Tibial artery (tissue), 4 donors: ENCODE results near the gene NAT8L.
A peak's percentile ranks its signal among the peaks of the same experiment; 100 is the strongest.

Experiments
- DNase-seq, 2 donors: peaks; one replicate each; pipeline ENCODE4 v3.0.0-alpha.2; 2019
- H3K27ac ChIP-seq, 2 donors: fragments of 200-600 bp; sonication (generic) in 1 of 2; 1 replicate in 1 of 2; 2 replicates in 1 of 2; pipeline ENCODE4 v1.5.1; 2018 to 2019; ENCODE audit warnings: mild to moderate bottlenecking in 1 of 2
- H3K27me3 ChIP-seq, 2 donors: fragments of 200-600 bp; sonication (generic) in 1 of 2; one replicate each; pipeline versions ENCODE4 v1.5.1 to v1.6.0; 2016 to 2019
- H3K36me3 ChIP-seq, 3 donors: fragments of 200-600 bp; sonication (generic) in 2 of 3; one replicate each; pipeline ENCODE4 v1.5.1; 2016 to 2019; ENCODE audit warnings: mild to moderate bottlenecking in 2 of 3
- H3K4me1 ChIP-seq, 4 donors: fragments of 200-600 bp; sonication (generic) in 2 of 4; 1 replicate in 3 of 4; 2 replicates in 1 of 4; pipeline ENCODE4 v1.5.1; 2016 to 2019
- H3K4me3 ChIP-seq, 2 donors: fragments of 200-600 bp; sonication (generic) in 1 of 2; 1 replicate in 1 of 2; 2 replicates in 1 of 2; pipeline ENCODE4 v1.5.1; 2018 to 2019; ENCODE audit warnings: mild to moderate bottlenecking in 2 of 2
- H3K9me3 ChIP-seq, 3 donors: fragments of 200-600 bp; sonication (generic) in 1 of 3; one replicate each; pipeline ENCODE4 v1.5.1; 2016 to 2019
- intact Hi-C: fragments of 100-400 bp; cut with DNase I; formaldehyde crosslinking; loops from one replicate; pipeline ENCODE4 v1.15.0; 2023; ENCODE audit warnings: low total_unique reads
- TF ChIP-seq, protein P1 (sequence below), 2 experiments: fragments of 200-600 bp in 1 of 2; fragments of 450-650 bp in 1 of 2; IDR thresholded peaks; one replicate each; pipeline ENCODE4 v1.5.1; 2017 to 2019; ENCODE audit warnings: antibody characterized with exemption in 2 of 2, mild to moderate bottlenecking in 1 of 2, moderate library complexity in 1 of 2

Gene NAT8L

DNA sequence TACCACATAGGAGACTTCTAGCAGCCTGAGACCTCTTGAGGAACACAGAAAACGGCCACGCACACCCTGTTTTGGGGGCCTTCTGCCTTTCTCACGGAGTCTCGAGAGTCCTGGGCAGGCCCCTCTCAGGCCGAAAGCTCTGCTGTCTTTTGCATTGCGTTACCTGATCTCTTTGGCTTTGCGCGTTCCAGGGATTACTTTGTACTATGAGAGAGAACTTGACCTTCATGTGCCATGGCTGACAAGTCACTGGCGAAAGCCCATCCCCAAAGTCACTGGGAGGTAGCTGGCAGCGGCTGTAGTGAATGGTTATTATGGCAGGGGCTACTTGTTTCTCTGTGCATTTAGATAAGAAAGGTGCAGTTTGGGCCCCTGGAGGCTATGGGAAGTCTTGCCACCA lies 8.0 kb upstream of the NAT8L start:
- H3K4me3 ChIP-seq = no peak overlapping the region
- H3K27me3 ChIP-seq = peaks cover 0 to 49% of the 10 kb centered on the region in 2 donors
- no peak overlapping the region for H3K27ac ChIP-seq
- no peaks in the 10 kb centered on the region for H3K9me3 ChIP-seq
- no peaks in the 10 kb centered on the region for H3K36me3 ChIP-seq
- DNase-seq = peak in 1 of 2 donors; percentile 3
- intact Hi-C loops = no loop called here
- TF ChIP-seq, protein P1, sequence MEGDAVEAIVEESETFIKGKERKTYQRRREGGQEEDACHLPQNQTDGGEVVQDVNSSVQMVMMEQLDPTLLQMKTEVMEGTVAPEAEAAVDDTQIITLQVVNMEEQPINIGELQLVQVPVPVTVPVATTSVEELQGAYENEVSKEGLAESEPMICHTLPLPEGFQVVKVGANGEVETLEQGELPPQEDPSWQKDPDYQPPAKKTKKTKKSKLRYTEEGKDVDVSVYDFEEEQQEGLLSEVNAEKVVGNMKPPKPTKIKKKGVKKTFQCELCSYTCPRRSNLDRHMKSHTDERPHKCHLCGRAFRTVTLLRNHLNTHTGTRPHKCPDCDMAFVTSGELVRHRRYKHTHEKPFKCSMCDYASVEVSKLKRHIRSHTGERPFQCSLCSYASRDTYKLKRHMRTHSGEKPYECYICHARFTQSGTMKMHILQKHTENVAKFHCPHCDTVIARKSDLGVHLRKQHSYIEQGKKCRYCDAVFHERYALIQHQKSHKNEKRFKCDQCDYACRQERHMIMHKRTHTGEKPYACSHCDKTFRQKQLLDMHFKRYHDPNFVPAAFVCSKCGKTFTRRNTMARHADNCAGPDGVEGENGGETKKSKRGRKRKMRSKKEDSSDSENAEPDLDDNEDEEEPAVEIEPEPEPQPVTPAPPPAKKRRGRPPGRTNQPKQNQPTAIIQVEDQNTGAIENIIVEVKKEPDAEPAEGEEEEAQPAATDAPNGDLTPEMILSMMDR (IDR thresholded peaks at IDR 0.05) = no peak
- H3K4me1 ChIP-seq = peaks cover 0 to 6% (median 0%) of the 10 kb centered on the region in 4 donors

DNA sequence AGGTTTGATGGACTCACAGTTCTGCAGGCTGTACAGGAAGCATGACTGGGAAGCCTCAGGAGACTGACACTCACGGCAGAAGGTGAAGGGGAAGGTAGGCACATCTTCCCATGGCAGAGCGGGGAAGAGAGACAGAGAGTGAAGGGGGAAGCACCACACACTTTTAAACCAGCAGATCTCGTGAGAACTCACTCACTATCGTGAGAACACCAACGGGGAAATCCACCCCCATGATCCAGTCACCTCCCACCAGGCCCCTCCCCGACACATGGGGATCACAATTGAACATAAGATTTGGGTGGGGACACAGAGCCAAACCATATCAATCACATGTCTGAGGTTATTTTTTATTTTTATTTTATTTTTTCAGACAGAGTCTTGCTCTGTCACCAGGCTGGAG lies 4.9 kb upstream of the NAT8L start:
- H3K4me1 ChIP-seq = peaks cover 0 to 11% (median 6%) of the 10 kb centered on the region in 4 donors
- no peak overlapping the region for H3K27ac ChIP-seq
- no peaks in the 10 kb centered on the region for H3K36me3 ChIP-seq
- H3K4me3 ChIP-seq = no peak overlapping the region
- intact Hi-C loops = no loop called here
- peaks cover 0 to 49% of the 10 kb centered on the region in 2 donors for H3K27me3 ChIP-seq
- H3K9me3 ChIP-seq = no peaks in the 10 kb centered on the region
- TF ChIP-seq, protein P1 (IDR thresholded peaks at IDR 0.05) = no peak
- DNase-seq = no peak

DNA sequence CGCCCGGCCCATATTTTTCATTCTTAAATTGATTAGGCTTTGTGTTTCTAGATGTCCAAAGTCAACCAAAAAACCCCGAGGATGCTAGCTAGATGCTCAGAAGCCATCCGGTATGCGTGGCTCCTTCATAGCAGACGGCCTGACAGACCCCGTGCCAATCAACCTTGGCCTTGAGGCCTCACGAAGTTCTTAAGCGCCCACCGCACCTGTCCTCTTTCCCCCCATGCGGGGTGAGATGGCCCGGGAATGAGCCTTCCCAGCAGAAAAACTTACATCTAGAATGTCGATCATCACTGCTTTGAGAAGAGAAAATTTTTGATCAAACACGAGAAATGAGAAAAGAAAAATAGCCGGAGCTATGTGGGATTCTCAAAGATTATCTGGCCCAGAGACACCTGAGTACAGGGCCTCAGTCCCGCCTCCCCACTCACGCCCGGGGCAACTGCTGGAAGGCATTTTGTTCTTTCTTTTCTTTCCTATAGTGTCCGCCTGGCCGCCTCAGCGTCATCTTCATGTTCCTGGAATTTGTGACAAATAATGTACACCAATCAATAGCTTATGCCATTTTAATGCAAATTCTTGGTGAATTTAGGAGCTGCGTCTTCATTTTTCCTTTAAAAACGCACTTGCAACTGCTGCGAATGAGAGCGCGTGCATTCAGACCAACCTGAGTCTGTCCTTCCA lies 1.6 kb upstream of the NAT8L start:
- no peak overlapping the region for H3K27ac ChIP-seq
- peaks cover 0 to 24% (median 15%) of the 10 kb centered on the region in 4 donors for H3K4me1 ChIP-seq
- H3K9me3 ChIP-seq = no peaks in the 10 kb centered on the region
- no peak overlapping the region for H3K4me3 ChIP-seq
- TF ChIP-seq, protein P1 (IDR thresholded peaks at IDR 0.05) = no peak
- DNase-seq = no peak
- peaks cover 0 to 66% of the 10 kb centered on the region in 2 donors for H3K27me3 ChIP-seq
- intact Hi-C loops = no loop called here
- H3K36me3 ChIP-seq = no peaks in the 10 kb centered on the region

DNA sequence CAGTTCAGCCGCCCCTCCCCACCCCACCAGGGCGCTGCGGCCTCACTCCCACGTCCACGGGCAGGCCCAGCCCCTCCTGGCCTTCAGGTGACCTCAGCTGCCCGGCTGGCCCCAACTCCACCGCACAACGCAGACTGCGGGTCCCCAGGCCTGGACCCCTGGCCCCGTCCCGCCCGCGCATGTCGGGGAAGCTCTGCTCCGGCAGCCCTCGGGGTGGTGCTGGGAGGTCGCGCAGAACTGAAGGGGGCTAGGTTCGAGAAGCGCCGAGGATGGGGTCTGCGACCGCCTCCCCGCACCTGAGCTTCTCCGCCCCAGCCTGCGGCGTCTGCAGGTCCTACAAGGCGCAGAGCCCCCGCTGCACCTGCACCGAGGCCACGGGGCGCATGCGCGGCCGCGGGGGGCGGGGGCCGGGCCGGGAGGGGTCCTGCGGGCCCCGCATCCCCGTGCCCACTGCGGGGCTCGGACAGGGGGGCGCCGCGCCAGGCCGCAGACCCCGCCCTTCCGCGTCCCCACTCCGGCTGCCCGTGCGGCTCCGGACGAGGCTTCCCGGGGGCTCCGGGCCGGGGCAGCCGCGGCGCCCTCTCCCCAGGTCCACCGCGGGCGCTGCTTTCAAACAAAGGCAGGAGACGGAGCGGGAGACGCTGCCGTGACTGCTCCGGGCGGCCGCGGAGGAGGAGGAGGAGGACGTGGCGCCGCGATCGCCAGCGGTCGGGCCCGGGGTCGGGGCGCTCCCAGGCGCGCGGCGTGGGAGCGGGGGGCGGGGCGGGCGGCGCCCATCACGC lies 672 bp upstream of the NAT8L start:
- TF ChIP-seq, protein P1 (IDR thresholded peaks at IDR 0.05) = no peak
- intact Hi-C loops = no loop called here
- no peaks in the 10 kb centered on the region for H3K9me3 ChIP-seq
- peaks cover 0 to 75% of the 10 kb centered on the region in 2 donors for H3K27me3 ChIP-seq
- H3K36me3 ChIP-seq = no peaks in the 10 kb centered on the region
- no peak for DNase-seq
- H3K4me1 ChIP-seq = peaks cover 0 to 24% (median 15%) of the 10 kb centered on the region in 4 donors
- peak overlapping the region; percentile 31 to 50 for H3K4me3 ChIP-seq
- no peak overlapping the region for H3K27ac ChIP-seq

DNA sequence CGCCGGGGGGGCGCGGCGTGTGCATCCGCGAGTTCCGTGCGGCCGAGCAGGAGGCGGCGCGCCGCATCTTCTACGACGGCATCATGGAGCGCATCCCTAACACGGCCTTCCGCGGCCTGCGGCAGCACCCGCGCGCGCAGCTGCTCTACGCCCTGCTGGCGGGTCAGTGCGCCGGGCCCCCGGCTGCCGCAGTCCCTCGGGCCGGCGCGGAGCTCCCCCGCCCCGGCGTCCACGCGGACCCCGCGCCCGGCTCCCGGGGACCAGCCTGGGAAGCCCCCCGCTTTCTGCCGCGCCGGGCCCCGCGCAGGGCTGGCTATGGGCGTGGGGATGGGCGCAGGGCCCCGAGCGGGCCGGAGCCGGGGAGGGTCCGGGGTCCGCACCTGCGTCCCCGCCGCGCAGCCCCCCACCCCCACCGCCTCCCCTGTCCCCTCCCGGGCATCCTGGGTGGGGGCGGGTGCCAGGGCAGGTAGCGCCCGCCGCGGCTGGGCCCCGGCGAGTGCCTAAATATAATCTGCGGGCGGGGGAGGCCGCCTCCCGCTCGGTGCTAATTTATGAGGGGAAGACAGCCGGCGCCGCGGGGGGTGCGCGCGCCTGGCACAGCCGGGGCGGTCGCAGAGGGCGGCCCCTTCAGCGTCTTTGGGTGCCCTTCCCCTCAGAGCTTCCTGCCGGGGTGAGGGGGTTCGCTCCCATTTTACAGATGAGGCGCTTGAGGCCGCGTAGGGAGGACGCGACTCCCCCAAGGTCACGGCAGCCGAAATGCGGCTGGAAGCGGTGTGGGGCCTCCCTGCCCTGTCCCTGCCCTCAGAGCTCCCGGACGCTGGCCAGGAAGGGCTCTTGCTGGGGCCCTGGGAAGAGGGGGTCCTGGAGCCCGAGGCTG lies 837 bp downstream of the NAT8L start:
- no peaks in the 10 kb centered on the region for H3K36me3 ChIP-seq
- peaks cover 0 to 24% (median 15%) of the 10 kb centered on the region in 4 donors for H3K4me1 ChIP-seq

More for the DNA sequence above, 837 bp downstream of the NAT8L start:
- intact Hi-C loops = no loop called here
- TF ChIP-seq, protein P1 (IDR thresholded peaks at IDR 0.05) = no peak
- peak overlapping the region in 1 of 2 donors; percentile 50 for H3K4me3 ChIP-seq
- H3K27me3 ChIP-seq = peaks cover 0 to 72% of the 10 kb centered on the region in 2 donors
- no peaks in the 10 kb centered on the region for H3K9me3 ChIP-seq
- H3K27ac ChIP-seq = no peak overlapping the region
- no peak for DNase-seq
